GM12878 (cell line): ENCODE measurements around the gene CDH2. TPM values are rescaled to one million over a fixed set of nuclear protein-coding genes. Genes with fewer than 3 reads are reported as not detected.

Experiments
- ATAC-seq: fragments of 200-7000 bp; cut with Tn5 transposase; 3 replicates; pipeline ENCODE4 v1.9.1; 2020; ENCODE audit warnings: mild to moderate bottlenecking, moderate library complexity
- BruUV-seq: library from RNA; stranded (reverse); fragments of 400-500 nt; replicated peaks from 2 replicates; lab custom pipeline; 2021; lab: Mats Ljungman, UMichigan
- CTCF ChIA-PET: fragments of 300-600 bp; sonication (Branson Sonifier 250); formaldehyde crosslinking; extraction: SDS; loops from one replicate; lab custom pipeline; 2021; ENCODE audit warnings: inconsistent platforms; lab: Yijun Ruan, JAX
- POLR2A ChIA-PET: fragments of 350-600 bp; formaldehyde crosslinking; extraction: SDS; loops from one replicate; lab custom pipeline; 2021; ENCODE audit warnings: inconsistent platforms; lab: Charles Lee
- RAD21 ChIA-PET: fragments of 300-600 bp; sonication (Branson Sonifier 250); formaldehyde crosslinking; loops from one replicate; lab custom pipeline; 2023; ENCODE audit warnings: antibody characterized with exemption; ENCODE audit not compliant: unreplicated experiment; lab: Charles Lee
- SMC1A ChIA-PET: fragments of 300-600 bp; sonication (Branson Sonifier 250); formaldehyde crosslinking; loops from one replicate; lab custom pipeline; 2023; ENCODE audit not compliant: unreplicated experiment, uncharacterized antibody; lab: Charles Lee
- DNase-seq: peaks from one replicate; pipeline ENCODE4 v3.0.0-alpha.2; 2011; ENCODE audit warnings: low read depth, low spot score
- FAIRE-seq: peaks from 3 replicates; lab custom pipeline; 2011; peaks lifted over from hg19 to GRCh38; lab: Jason Lieb, UNC
- H2AFZ ChIP-seq: 2 replicates; pipeline ENCODE4 v1.6.0; 2011; ENCODE audit warnings: low read depth, low read length, control low read depth; ENCODE audit not compliant: control insufficient read depth
- H3K27ac ChIP-seq: 2 replicates; pipeline ENCODE4 v1.5.1; 2011; ENCODE audit warnings: control low read depth; ENCODE audit not compliant: control insufficient read depth, insufficient read depth
- H3K27me3 ChIP-seq, 2 experiments: replicated peaks in 1 of 2; 2 replicates each; pipeline versions ENCODE4 v1.6.0 to v1.6.1; 2011; ENCODE audit warnings: low read length in 1 of 2; ENCODE audit not compliant: control insufficient read depth in 2 of 2, insufficient read depth in 2 of 2
- H3K36me3 ChIP-seq, 2 experiments: 2 replicates each; pipeline ENCODE4 v1.5.1; 2011; ENCODE audit warnings: low read length in 1 of 2; ENCODE audit not compliant: control insufficient read depth in 2 of 2, insufficient read depth in 2 of 2
- H3K4me1 ChIP-seq: 2 replicates; pipeline ENCODE4 v1.6.1; 2011; ENCODE audit warnings: mild to moderate bottlenecking, low read length, moderate library complexity, mixed read lengths; ENCODE audit not compliant: control insufficient read depth, insufficient read depth
- H3K4me2 ChIP-seq: 2 replicates; pipeline ENCODE4 v1.6.0; 2011; ENCODE audit warnings: control low read depth; ENCODE audit not compliant: control insufficient read depth, insufficient read depth
- H3K4me3 ChIP-seq: fragments of 200-600 bp; sonication (generic); 2 replicates; pipeline ENCODE4 v1.5.1; 2016
- H3K79me2 ChIP-seq: 2 replicates; pipeline ENCODE4 v1.6.0; 2011; ENCODE audit warnings: low read length; ENCODE audit not compliant: control insufficient read depth, insufficient read depth
- H3K9ac ChIP-seq: 2 replicates; pipeline ENCODE4 v1.8.0; 2011; ENCODE audit warnings: low read length, control low read depth, mixed read lengths; ENCODE audit not compliant: control insufficient read depth, insufficient read depth
- H3K9me3 ChIP-seq: replicated peaks from 3 replicates; pipeline ENCODE4 v1.5.1; 2011; ENCODE audit warnings: mild to moderate bottlenecking, low read length; ENCODE audit not compliant: control insufficient read depth, insufficient read depth
- H4K20me1 ChIP-seq: 2 replicates; pipeline ENCODE4 v1.6.0; 2011; ENCODE audit not compliant: control insufficient read depth, insufficient read depth
- ATF3 ChIP-seq: IDR thresholded peaks from 2 replicates; pipeline ENCODE4 v1.6.1; 2011; ENCODE audit warnings: low read depth, mild to moderate bottlenecking, low read length, moderate library complexity, borderline replicate concordance; ENCODE audit errors: extremely low read depth
- IRF4 ChIP-seq: IDR thresholded peaks from 2 replicates; pipeline ENCODE4 v1.6.1; 2011; ENCODE audit warnings: low read depth, low read length
- MTA3 ChIP-seq: IDR thresholded peaks from 2 replicates; pipeline ENCODE4 v1.6.1; 2012; ENCODE audit warnings: low read length, inconsistent platforms, borderline replicate concordance
- MXI1 ChIP-seq: fragments of 150-350 bp; IDR thresholded peaks from 2 replicates; pipeline ENCODE4 v1.6.1; 2011; ENCODE audit warnings: low read depth, mild to moderate bottlenecking, inconsistent platforms, low read length, improper control_type of control experiment
- PBX3 ChIP-seq: IDR thresholded peaks from 2 replicates; pipeline ENCODE4 v1.6.1; 2011; ENCODE audit warnings: mild to moderate bottlenecking, low read depth, low read length, moderate library complexity; ENCODE audit not compliant: insufficient replicate concordance
- PRDM15 ChIP-seq: fragments of 450-650 bp; formaldehyde crosslinking; IDR thresholded peaks from 2 replicates; pipeline ENCODE4 v1.4.0; 2020; ENCODE audit warnings: mild to moderate bottlenecking, moderate library complexity
- RFX5 ChIP-seq: IDR thresholded peaks from 2 replicates; pipeline ENCODE4 v1.6.1; 2011; ENCODE audit warnings: low read depth, low read length, improper control_type of control experiment
- SIN3A ChIP-seq: IDR thresholded peaks from 2 replicates; pipeline ENCODE4 v1.6.1; 2012; ENCODE audit warnings: low read depth, low read length, improper control_type of control experiment
- SKIL ChIP-seq: fragments of 450-650 bp; IDR thresholded peaks from 2 replicates; pipeline ENCODE4 v1.6.1; 2017; ENCODE audit warnings: mild to moderate bottlenecking, low read depth, inconsistent platforms; ENCODE audit not compliant: poor library complexity, severe bottlenecking
- ZBTB11 ChIP-seq: fragments of 450-650 bp; formaldehyde crosslinking; IDR thresholded peaks from 2 replicates; pipeline ENCODE4 v1.5.0; 2022; ENCODE audit warnings: mild to moderate bottlenecking, missing genetic modification characterization
- ZNF384 ChIP-seq: IDR thresholded peaks from 2 replicates; pipeline ENCODE4 v1.6.1; 2012; ENCODE audit warnings: low read depth, mild to moderate bottlenecking, low read length, improper control_type of control experiment, borderline replicate concordance
- WGBS: methylation state at CpG from one replicate; pipeline ENCODE4 v1.1.6; 2016; ENCODE audit warnings: low lambda C conversion rate; ENCODE audit not compliant: insufficient replicate concordance, insufficient coverage; ENCODE audit errors: missing lambda C conversion rate; 5-methylcytosine and 5-hydroxymethylcytosine counted together
- in situ Hi-C: fragments of 300-500 bp; cut with MboI; formaldehyde crosslinking; loops from 9 replicates; pipeline ENCODE4 v1.14.3; 2018; ENCODE audit warnings: mixed read lengths
- intact Hi-C: fragments of 100-400 bp; cut with micrococcal nuclease; formaldehyde crosslinking; loops from one replicate; pipeline ENCODE4 v1.14.2; 2022; ENCODE audit not compliant: unreplicated experiment
- polyA plus RNA-seq, 11 experiments: library from polyadenylated mRNA; depleted of rRNA in 4 of 11; unstranded in 6 of 11; stranded (reverse) in 5 of 11; fragments of >200 nt; fragmentation: Nextera tagmentation in 4 of 11; fragmentation: Illumina TruSeq in 1 of 11; extraction: Ambion mirVana in 4 of 11; extraction: Trizol in 1 of 11; gene quantifications; 1 replicate in 1 of 11; 2 replicates in 10 of 11; pipeline versions ENCODE4 v1.2.1 to v1.2.3, GENCODE V29; 2011 to 2016; ENCODE audit warnings: inconsistent platforms in 2 of 11, missing spikeins in 2 of 11, low read depth in 1 of 11
- total RNA-seq, 4 experiments: library from RNA; depleted of rRNA in 3 of 4; stranded (reverse); fragments of >200 nt in 3 of 4; fragmentation: Illumina TruSeq in 1 of 4; extraction: Trizol in 1 of 4; gene quantifications; 2 replicates each; pipeline versions ENCODE4 v1.2.1 to v1.2.3, GENCODE V29; 2013 to 2021

Gene CDH2
- total and polyA plus RNA-seq, 10 of the 15 experiments (the other 5 are each of a cell fraction or from before 2014, with no cell fraction given), result 0.01 to 0.25 (median 0.06) TPM; not detected in 4

GRCh38 chr18:28073658-28074057, 103.3 kb downstream of the CDH2 start (continued):
- TF ChIP-seq PRDM15 (CRISPR knock-in tag), result no peak
- TF ChIP-seq ZNF384, result no peak
- TF ChIP-seq PBX3, result no peak
- no peak for TF ChIP-seq SIN3A
- TF ChIP-seq IRF4, result no peak

- no peak overlapping the region for H3K9ac ChIP-seq
- WGBS, result 51% methylated on average over 4 of the region's 5 CpGs
- ChIA-PET CTCF (no interaction called here), RAD21 (no interaction called here), SMC1A (no interaction called here), POLR2A (no interaction called here)
- no peaks in the 10 kb centered on the region for H3K9me3 ChIP-seq
- no peaks in the 10 kb centered on the region for H3K79me2 ChIP-seq
- H3K27me3 ChIP-seq, result no peaks in the 10 kb centered on the region
- H3K4me3 ChIP-seq, result no peak overlapping the region
- H2AFZ ChIP-seq, result no peak overlapping the region
- in situ Hi-C loops (loop anchor here (10.0 kb wide), 1 partner anchor 56 kb away; no protein-coding TSS in a partner anchor), intact Hi-C loops (no loop called here)
- H4K20me1 ChIP-seq, result no peaks in the 10 kb centered on the region
- H3K36me3 ChIP-seq, result no peaks in the 10 kb centered on the region
- no peak overlapping the region for H3K27ac ChIP-seq
- H3K4me1 ChIP-seq, result no peaks in the 10 kb centered on the region
- no peak for DNase-seq
- no peak for FAIRE-seq
- ATAC-seq, result no peak
- no TSS peak for BruUV-seq
- no peak overlapping the region for H3K4me2 ChIP-seq
- TF ChIP-seq SKIL (no peak), MTA3 (no peak), MXI1 (no peak), RFX5 (no peak), ATF3 (no peak), ZBTB11 (no peak)
Observed at GRCh38 chr18:28071199-28071598, 105.7 kb downstream of the CDH2 start.
